Thoracic aorta (tissue), 2 donors: ENCODE data around the gene SMPD3. TPM values are rescaled to one million over a fixed set of nuclear protein-coding genes. Genes with fewer than 3 reads are reported as not detected.

Source experiments
- ATAC-seq: fragments of 150-250 bp; one replicate; pipeline ENCODE4 v1.8.0; 2017; ENCODE audit warnings: low read depth; ENCODE audit not compliant: insufficient number of reproducible peaks, low FRiP score
- DNase-seq: peaks from one replicate; pipeline ENCODE4 v3.0.0-alpha.2; 2020; ENCODE audit warnings: low spot score
- H3K27ac ChIP-seq, 2 donors: fragments of 200-600 bp; sonication (generic); 1 replicate in 1 of 2; 2 replicates in 1 of 2; pipeline ENCODE4 v1.5.1; 2016; ENCODE audit warnings: mild to moderate bottlenecking in 2 of 2, moderate library complexity in 2 of 2
- H3K27me3 ChIP-seq: fragments of 200-600 bp; sonication (generic); replicated peaks from 2 replicates; pipeline ENCODE4 v1.6.0; 2016; ENCODE audit warnings: mild to moderate bottlenecking; ENCODE audit not compliant: insufficient read depth
- H3K36me3 ChIP-seq: fragments of 200-600 bp; sonication (generic); one replicate; pipeline ENCODE4 v1.5.1; 2016
- H3K4me1 ChIP-seq, 2 donors: fragments of 200-600 bp; sonication (generic); 1 replicate in 1 of 2; 2 replicates in 1 of 2; pipeline versions ENCODE4 v1.5.1 to v1.6.0; 2016; ENCODE audit warnings: low read depth in 2 of 2, mild to moderate bottlenecking in 1 of 2; ENCODE audit not compliant: control insufficient read depth in 1 of 2
- H3K4me3 ChIP-seq: fragments of 200-600 bp; sonication (generic); 2 replicates; pipeline ENCODE4 v1.5.1; 2016; ENCODE audit warnings: mild to moderate bottlenecking
- H3K9me3 ChIP-seq: fragments of 200-600 bp; sonication (generic); 2 replicates; pipeline ENCODE4 v1.5.1; 2016
- total RNA-seq, 2 donors: library from RNA; depleted of rRNA; stranded (reverse); fragments of >200 nt; gene quantifications; one replicate each; pipeline versions ENCODE4 v1.1.0 to v1.2.3, GENCODE V29; 2016
- TF ChIP-seq, protein P1 (sequence below): fragments of 200-600 bp; sonication (generic); IDR thresholded peaks from one replicate; pipeline ENCODE4 v1.5.1; 2019; ENCODE audit warnings: antibody characterized with exemption

SMPD3 gene
- total RNA-seq, 2 donors from 2014 or later = 0.41 to 6.5 TPM

DNA sequence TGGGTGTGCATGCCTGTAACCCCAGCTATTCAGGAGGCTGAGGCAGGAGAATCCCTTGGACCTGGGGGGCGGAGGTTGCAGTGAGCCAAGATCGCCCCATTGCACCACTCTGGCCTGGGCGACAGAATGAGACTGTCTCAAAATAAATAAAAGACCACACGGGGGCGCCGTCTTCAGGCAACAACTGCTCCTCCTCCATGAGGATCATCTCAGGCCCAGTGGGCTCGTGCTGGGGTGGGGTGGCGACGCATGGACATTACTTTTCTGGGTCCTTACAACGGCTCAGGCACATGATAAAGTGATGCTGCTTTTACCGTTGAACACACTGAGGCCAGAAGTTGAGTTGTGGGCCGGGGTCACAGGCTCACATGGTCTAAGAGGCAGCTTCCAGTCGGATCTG, 81.3 kb downstream of the SMPD3 start:
- no peak for DNase-seq
- H3K4me1 ChIP-seq = no peaks in the 10 kb centered on the region
- TF ChIP-seq, protein P1, sequence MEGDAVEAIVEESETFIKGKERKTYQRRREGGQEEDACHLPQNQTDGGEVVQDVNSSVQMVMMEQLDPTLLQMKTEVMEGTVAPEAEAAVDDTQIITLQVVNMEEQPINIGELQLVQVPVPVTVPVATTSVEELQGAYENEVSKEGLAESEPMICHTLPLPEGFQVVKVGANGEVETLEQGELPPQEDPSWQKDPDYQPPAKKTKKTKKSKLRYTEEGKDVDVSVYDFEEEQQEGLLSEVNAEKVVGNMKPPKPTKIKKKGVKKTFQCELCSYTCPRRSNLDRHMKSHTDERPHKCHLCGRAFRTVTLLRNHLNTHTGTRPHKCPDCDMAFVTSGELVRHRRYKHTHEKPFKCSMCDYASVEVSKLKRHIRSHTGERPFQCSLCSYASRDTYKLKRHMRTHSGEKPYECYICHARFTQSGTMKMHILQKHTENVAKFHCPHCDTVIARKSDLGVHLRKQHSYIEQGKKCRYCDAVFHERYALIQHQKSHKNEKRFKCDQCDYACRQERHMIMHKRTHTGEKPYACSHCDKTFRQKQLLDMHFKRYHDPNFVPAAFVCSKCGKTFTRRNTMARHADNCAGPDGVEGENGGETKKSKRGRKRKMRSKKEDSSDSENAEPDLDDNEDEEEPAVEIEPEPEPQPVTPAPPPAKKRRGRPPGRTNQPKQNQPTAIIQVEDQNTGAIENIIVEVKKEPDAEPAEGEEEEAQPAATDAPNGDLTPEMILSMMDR = no peak
- ATAC-seq = no peak
- no peaks in the 10 kb centered on the region for H3K9me3 ChIP-seq
- no peak overlapping the region for H3K4me3 ChIP-seq
- H3K27ac ChIP-seq = no peak overlapping the region
- H3K36me3 ChIP-seq = no peaks in the 10 kb centered on the region
- H3K27me3 ChIP-seq = no peaks in the 10 kb centered on the region

DNA sequence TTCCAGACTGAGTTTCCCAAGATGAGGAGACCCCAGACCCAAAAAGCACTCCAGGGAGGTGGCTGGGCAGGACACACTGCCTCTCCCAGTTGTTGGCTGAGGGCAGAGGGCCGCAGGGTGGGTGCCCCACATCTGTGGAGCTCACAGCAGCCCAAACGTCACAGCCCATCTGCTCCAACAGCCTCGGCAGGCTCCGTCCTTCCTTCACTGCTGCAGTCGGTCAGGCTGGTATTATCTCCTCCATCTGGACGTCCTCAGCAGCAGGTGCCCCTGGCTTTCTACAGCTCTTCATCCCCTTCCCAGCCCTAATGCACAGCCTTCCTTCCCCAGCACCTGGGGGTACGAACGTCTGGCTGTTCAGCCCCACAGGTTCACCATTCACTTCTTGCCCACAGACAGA, 82.2 kb downstream of the SMPD3 start:
- Histone ChIP-seq H3K9me3 (no peaks in the 10 kb centered on the region), H3K27ac (no peak overlapping the region), H3K4me1 (no peaks in the 10 kb centered on the region), H3K4me3 (no peak overlapping the region), H3K36me3 (no peaks in the 10 kb centered on the region), H3K27me3 (no peaks in the 10 kb centered on the region)
- TF ChIP-seq, protein P1 = no peak
- DNase-seq (no peak), ATAC-seq (no peak)

DNA sequence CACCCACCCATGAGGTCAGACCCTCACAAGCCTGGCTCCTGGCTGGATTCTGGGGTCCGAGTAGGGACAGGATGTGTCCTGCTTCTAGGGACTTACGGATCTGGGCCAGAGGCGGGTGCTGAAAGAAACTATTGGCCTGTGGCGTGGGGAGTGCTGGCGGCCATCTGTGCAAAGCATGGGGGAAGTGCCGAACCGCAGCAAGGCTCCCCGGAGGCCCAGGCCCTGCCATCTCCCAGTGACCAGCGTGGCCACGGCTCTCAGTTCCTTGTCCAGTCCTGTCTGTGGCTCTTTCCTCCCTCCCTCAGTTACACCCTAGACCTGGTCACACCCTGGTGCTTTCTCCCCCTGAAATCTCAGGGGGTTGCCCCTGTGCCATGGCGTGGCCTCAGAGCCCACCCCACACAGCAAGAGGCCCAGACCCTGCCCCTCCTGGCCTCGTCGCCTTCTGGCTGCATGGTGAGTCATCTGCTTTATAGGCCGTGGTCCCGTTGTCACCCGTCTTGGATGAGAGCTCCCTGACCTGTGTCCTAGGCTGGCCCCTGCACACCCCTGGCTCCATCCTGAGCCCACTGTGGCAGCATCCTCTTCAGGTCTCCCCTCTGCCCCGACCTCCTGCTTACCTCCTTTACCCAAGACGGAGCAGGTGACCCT, 83.0 kb downstream of the SMPD3 start:
- H3K27ac ChIP-seq = no peak overlapping the region
- H3K36me3 ChIP-seq = no peaks in the 10 kb centered on the region
- no peak for ATAC-seq
- no peaks in the 10 kb centered on the region for H3K4me1 ChIP-seq
- H3K27me3 ChIP-seq = no peaks in the 10 kb centered on the region
- no peak overlapping the region for H3K4me3 ChIP-seq
- DNase-seq = no peak
- TF ChIP-seq, protein P1 = no peak
- H3K9me3 ChIP-seq = no peaks in the 10 kb centered on the region

DNA sequence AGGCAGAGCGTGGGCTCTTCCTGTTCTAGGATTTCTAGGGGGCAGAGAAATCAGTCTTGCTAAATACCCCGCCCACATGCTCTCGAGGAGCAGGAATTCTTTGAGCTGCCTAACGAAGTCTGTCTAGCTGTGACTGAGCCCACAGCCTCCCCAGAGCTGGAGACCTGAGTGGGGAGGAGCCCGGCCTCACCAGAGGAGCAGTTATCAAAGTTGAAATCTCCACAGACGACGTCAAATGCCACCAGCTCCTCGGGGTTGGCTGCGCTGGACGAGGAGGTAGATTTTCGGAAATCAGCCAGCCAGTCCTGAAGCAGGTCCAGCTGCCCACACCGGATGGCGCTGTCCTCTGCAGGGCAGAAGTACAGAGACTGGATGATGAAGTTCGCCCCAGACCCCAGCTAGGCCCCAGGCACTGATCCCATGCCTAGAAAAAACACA, 83.7 kb downstream of the SMPD3 start:
- H3K4me3 ChIP-seq = no peak overlapping the region
- no peak for DNase-seq
- TF ChIP-seq, protein P1 = no peak
- H3K27ac ChIP-seq = no peak overlapping the region
- H3K4me1 ChIP-seq = no peaks in the 10 kb centered on the region
- H3K36me3 ChIP-seq = no peaks in the 10 kb centered on the region
- no peaks in the 10 kb centered on the region for H3K9me3 ChIP-seq
- no peaks in the 10 kb centered on the region for H3K27me3 ChIP-seq
- ATAC-seq = no peak

DNA sequence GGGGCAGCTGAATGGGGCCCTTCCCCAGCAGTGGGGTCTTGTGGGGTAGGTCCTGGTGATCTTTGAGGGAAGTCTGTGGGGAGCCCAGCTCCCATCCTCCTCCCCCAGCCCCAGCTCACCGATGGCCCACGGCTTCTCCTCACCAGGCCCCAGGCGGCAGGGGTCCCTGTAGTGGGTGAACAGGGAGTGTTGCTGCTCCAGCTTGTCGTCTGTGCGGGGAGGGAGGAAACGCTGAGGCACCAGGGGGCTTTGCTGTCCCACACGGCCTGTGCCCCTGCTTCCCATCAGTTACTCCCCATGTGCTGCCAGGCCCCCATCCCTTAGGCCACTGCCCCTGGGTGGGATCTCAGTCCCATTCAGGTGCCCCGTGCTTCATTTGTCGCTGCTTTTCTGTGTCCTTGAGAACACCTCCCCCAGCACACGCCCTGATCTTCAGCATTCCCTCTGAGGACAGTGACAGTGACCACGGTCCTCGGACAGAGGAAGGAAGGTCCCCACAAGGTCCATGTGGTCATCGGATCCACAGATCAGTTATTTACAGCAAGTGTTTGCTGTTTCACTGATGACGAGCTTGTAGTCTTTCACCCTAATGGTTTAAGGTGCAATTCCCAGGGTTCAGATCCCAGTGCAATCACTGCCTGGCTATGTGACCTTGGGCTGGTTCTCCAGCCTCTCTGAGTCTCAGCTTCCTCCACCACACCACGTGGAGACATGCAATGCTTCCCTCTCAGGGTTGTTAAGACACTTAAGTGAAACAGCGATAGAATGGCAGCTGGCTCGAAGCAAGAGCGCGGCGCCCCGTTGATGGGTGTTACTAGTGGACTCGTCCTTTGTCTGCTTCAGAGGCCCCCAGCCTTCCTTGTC, 84.4 kb downstream of the SMPD3 start:
- H3K27me3 ChIP-seq = no peaks in the 10 kb centered on the region
- H3K4me3 ChIP-seq = no peak overlapping the region
- no peaks in the 10 kb centered on the region for H3K36me3 ChIP-seq
- TF ChIP-seq, protein P1 = no peak
- H3K9me3 ChIP-seq = no peaks in the 10 kb centered on the region
- no peak for ATAC-seq
- H3K4me1 ChIP-seq = no peaks in the 10 kb centered on the region
- no peak for DNase-seq
- no peak overlapping the region for H3K27ac ChIP-seq
